GM12874 (cell line): Measurements from ENCODE around the gene LONRF2.

ENCODE experiments used
- TF ChIP-seq, protein P1 (sequence below): IDR thresholded peaks from 2 replicates; pipeline ENCODE4 v1.5.1; 2011; ENCODE audit warnings: low read depth, mild to moderate bottlenecking, control low read depth, low read length, moderate library complexity; ENCODE audit not compliant: insufficient read depth

The LONRF2 gene

DNA sequence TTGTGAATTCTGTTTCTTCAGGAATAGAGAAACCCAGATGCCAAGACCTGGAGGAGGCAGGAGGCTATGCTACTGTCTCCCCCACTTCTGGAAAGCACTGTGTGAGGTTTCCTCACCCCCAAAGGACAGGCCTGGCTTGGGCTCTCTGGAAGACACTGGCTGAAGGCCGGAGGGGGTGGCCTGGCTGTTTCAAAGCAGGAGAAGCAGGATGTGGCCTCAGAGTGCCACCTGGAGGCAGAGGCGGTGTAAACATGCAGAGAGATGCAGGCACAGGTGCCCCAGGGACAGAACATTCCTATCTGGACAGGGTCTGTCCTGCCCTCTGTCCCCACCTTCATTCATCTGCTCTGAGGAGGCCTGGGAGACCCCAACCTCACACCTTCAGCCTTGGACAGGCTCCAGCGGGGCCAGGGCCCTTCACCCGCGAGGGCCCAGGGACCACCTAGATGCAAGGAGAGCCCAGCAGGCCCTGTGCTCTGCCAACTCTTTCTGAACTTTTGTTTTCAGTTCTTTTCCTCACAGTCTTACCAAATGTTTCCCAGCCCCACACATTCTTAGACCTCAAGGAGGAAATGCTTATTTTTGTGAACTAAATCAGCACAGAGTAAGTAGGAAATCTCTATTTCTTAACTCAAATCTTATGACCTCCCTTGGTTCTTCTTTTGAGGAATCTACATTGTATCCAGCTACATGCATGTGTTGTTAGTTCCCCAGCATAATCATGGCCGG lies 79.2 kb downstream of the LONRF2 start:
- TF ChIP-seq, protein P1, sequence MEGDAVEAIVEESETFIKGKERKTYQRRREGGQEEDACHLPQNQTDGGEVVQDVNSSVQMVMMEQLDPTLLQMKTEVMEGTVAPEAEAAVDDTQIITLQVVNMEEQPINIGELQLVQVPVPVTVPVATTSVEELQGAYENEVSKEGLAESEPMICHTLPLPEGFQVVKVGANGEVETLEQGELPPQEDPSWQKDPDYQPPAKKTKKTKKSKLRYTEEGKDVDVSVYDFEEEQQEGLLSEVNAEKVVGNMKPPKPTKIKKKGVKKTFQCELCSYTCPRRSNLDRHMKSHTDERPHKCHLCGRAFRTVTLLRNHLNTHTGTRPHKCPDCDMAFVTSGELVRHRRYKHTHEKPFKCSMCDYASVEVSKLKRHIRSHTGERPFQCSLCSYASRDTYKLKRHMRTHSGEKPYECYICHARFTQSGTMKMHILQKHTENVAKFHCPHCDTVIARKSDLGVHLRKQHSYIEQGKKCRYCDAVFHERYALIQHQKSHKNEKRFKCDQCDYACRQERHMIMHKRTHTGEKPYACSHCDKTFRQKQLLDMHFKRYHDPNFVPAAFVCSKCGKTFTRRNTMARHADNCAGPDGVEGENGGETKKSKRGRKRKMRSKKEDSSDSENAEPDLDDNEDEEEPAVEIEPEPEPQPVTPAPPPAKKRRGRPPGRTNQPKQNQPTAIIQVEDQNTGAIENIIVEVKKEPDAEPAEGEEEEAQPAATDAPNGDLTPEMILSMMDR, result peak; percentile 88

DNA sequence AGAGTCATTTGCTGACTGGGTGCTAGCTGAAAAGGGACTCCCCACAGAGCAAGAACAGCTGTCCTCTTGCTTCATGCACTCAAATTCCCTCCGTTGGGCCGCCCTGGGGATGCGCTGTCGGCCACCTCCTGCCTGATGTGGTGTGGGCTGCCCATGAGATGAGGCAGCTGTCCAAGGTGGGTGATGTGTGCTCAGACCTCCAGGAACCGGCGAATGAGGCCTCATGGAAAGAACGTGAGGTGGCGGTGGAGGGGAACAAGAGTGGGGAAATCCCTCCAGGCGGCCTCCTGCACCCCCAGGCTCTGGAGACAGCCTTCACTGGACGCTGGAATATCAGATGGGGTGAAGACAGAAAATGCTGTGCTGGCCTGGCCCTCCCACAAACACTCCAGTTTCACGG lies 79.8 kb downstream of the LONRF2 start:
- TF ChIP-seq, protein P1, result no peak

DNA sequence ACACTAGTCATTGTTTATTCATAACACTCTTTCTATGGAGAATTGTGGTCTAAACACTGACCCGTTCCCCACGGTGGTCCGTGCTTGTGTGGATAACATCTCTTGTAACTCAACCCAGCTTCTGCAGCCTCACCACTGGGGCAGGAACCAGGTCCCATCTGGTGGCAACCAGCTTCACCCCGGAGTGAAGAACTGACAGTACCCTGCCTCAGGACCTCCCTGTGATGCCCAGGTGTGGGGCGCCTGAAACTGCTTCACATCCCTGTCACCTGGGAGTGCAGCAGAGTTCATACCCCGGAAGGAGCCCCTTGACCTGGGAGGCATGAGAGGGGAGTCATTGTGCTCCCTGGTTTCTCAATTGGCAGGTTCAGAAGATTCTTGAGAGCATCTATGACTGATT lies 81.1 kb downstream of the LONRF2 start:
- TF ChIP-seq, protein P1, result no peak

DNA sequence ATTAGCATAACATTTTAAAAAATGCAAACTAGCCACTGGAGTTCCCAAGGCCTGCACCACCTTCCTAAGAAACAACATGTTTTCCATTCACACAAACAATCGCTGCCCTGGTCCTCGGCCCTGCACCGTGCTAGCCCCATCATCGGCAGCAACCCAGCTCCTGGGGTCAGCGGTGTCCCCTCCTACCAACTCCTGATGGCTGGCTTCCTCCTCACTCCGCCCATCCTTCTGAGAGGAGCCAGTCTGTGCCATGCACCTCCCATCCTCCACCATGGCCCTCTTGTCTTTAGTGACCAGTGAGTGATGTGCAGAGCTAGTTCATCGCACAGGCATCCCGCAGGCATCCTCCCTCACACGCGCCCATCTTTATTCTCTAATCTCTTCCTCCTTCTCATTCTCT lies 81.9 kb downstream of the LONRF2 start:
- TF ChIP-seq, protein P1, result no peak

DNA sequence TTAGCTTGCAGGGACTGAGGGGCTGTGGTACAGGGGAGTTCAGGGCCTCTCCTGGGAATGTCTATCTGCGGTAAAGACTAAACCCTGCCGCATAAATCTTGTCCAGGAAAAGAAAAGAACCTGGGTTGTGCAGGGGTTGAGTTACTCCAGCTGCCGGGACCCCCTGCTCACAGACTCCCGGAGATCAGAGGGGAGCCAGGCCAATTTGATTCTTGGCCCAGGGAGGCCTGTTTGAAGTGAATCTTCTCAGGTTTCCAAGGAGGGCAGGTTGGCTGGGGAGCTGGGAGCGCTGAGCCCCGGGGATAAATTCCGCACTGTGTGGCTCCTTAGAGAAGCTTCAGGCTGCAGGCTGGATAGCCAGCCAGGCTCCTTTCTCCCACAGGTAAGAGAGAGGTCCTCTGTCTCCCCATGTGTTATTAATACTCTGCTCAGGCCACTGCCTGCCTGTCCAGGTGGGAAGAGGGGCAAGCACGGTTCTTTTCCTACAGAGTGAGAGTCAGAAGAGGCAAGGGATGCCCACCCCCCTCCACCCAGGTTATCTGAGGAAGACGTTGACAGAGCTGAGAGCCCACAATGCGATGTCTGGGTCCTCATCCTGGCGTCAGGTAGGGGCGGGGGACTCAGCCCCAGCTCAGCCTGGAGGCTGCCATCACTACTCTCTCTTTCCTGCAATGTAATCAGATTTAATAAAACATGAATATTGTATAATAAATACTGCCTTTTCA lies 82.7 kb downstream of the LONRF2 start:
- TF ChIP-seq, protein P1, result no peak

DNA sequence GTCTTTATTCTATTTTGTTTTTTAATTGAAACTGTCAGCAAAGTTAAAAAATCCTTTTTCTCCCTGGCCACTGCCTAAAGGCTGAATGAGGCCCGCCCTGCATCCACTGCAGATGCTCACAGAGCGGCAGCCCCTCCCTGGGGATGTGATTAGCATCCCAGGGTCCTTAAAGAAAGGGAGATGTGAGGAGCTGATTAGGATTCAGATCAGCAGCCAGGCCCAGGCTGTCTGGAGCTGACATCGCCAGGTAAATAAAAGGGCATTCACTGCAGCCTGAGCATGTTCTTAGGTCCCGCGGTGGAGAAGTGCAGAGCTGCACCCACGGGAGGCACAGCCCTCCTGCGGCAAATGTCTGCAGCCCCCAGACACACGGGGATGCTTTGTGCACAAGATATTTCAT lies 83.8 kb downstream of the LONRF2 start:
- TF ChIP-seq, protein P1, result no peak

DNA sequence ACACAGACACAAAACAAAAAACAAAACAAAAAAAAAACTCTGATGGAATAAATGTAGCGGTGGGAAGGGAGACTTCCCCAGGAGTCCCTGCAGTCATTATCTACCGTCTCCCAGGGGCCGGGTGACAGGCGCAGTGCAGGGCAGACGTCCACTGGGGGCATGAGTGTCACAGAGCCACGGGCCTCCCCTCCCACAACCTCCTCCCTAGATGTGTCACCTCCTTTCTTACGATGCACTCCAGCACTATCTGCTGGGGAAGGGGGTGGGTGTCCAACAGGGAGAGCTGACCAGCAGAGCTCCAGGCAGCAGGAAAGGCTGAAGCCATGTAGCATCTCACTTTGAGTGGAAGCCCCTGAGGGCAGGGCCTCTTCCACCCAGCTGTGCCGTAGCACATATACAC lies 84.5 kb downstream of the LONRF2 start:
- TF ChIP-seq, protein P1, result no peak
